CD8-positive, alpha-beta memory T cell (primary cell): ENCODE data around the gene CLEC18C. TPM values are rescaled to one million over a fixed set of nuclear protein-coding genes. Genes with fewer than 3 reads are reported as not detected.
"Not testable (repeated sequence)": the region's sequence is repeated elsewhere in the genome, so short reads cannot be mapped to it uniquely, and the experiment has no call there.

Experiments
- CTCF ChIA-PET: fragments of 350-600 bp; sonication (Branson Sonifier 250); formaldehyde crosslinking; loops from one replicate; lab custom pipeline; 2021; ENCODE audit warnings: antibody characterized with exemption; lab: Charles Lee
- POLR2A ChIA-PET: fragments of 350-600 bp; sonication (Branson Sonifier 250); formaldehyde crosslinking; loops from one replicate; lab custom pipeline; 2021; ENCODE audit warnings: antibody characterized with exemption; lab: Charles Lee
- DNase-seq, 5 donors: peaks; one replicate each; pipeline versions ENCODE4 v3.0.0 to v3.0.0-alpha.2; 2020 to 2022; ENCODE audit warnings: mixed read lengths in 1 of 5
- H3K27ac ChIP-seq: one replicate; pipeline ENCODE4 v1.7.0; 2013; ENCODE audit warnings: low read depth, mild to moderate bottlenecking, low read length, moderate library complexity
- H3K27me3 ChIP-seq: 2 replicates; pipeline ENCODE4 v1.7.0; 2013; ENCODE audit warnings: low read length, mild to moderate bottlenecking; ENCODE audit not compliant: insufficient read depth, poor library complexity, severe bottlenecking
- H3K36me3 ChIP-seq: 2 replicates; pipeline ENCODE4 v1.7.0; 2013; ENCODE audit warnings: mild to moderate bottlenecking, low read length, moderate library complexity; ENCODE audit not compliant: insufficient read depth
- H3K4me1 ChIP-seq: 2 replicates; pipeline ENCODE4 v1.7.0; 2013; ENCODE audit warnings: mild to moderate bottlenecking, low read length, moderate library complexity; ENCODE audit not compliant: insufficient read depth
- H3K4me3 ChIP-seq: 2 replicates; pipeline ENCODE4 v1.7.0; 2013; ENCODE audit warnings: mild to moderate bottlenecking, low read length
- H3K9me3 ChIP-seq: 2 replicates; pipeline ENCODE4 v1.7.0; 2013; ENCODE audit warnings: mild to moderate bottlenecking, low read length
- H3K27ac Mint-ChIP-seq, 8 donors: one replicate each; pipeline ENCODE4 v1.8.0; 2020 to 2021; ENCODE audit warnings: mixed read lengths in 8 of 8, mild to moderate bottlenecking in 6 of 8, inconsistent platforms in 3 of 8, moderate library complexity in 3 of 8
- H3K27me3 Mint-ChIP-seq, 2 donors: one replicate each; pipeline ENCODE4 v1.8.0; 2020 to 2021; ENCODE audit warnings: mixed read lengths in 2 of 2, mild to moderate bottlenecking in 1 of 2, moderate library complexity in 1 of 2
- H3K36me3 Mint-ChIP-seq, 3 donors: one replicate each; pipeline ENCODE4 v1.8.0; 2020 to 2021; ENCODE audit warnings: mixed read lengths in 3 of 3, inconsistent platforms in 1 of 3, mild to moderate bottlenecking in 1 of 3
- H3K4me1 Mint-ChIP-seq, 3 donors: one replicate each; pipeline ENCODE4 v1.8.0; 2020 to 2021; ENCODE audit warnings: mixed read lengths in 3 of 3, inconsistent platforms in 1 of 3, mild to moderate bottlenecking in 1 of 3
- H3K4me3 Mint-ChIP-seq, 7 donors: one replicate each; pipeline ENCODE4 v1.8.0; 2020 to 2021; ENCODE audit warnings: mixed read lengths in 7 of 7, mild to moderate bottlenecking in 6 of 7, moderate library complexity in 4 of 7, inconsistent platforms in 2 of 7
- H3K9me3 Mint-ChIP-seq, 5 donors: one replicate each; pipeline ENCODE4 v1.8.0; 2020 to 2022; ENCODE audit warnings: mixed read lengths in 5 of 5, mild to moderate bottlenecking in 3 of 5, moderate library complexity in 2 of 5, inconsistent platforms in 1 of 5
- polyA plus RNA-seq: library from polyadenylated mRNA; unstranded; fragments of 300-500 nt; fragmentation: Illumina TruSeq; gene quantifications from one replicate; pipeline ENCODE4 v1.2.3, GENCODE V29; 2021
- total RNA-seq, 2 experiments: library from RNA; stranded (reverse); gene quantifications; one replicate each; pipeline ENCODE4 v1.2.3, GENCODE V29; 2021

CLEC18C gene
- total and polyA plus RNA-seq, 3 experiments from 2014 or later, result 0.42 to 0.79 TPM; not detected in 1

DNA sequence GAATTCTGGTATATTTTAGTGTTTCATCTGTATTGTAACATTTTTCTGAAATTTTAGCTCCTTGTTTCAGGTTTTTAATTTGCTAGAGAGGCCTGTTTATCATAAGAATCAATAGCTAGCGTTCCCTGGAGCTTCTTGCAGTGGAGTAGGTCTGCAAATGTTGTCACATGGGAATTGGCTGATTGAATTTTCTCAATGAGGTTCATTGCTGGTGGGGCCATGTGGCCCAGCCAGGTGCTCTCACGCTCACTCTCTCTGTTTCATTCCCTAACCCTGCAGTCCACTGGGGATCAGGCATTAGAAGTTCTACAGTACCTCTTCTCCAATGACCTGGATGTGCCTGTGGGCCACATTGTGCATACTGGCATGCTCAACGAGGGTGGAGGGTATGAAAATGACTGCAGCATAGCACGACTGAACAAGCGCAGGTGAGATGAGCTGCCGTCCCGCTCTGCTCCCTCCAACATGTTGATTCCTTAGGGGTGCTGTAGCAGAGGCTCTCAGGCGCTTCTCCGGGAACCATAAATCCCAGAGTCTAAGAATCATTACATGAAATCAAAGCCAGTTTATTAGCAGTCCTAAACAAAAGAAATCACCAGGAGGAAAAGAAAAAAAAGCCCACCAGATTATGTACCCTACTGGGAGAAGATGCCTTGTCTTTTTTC, 30.2 kb upstream of the CLEC18C start:
- H3K4me1 ChIP-seq, H3K4me3 ChIP-seq, H3K4me1 Mint-ChIP-seq, CTCF ChIA-PET, H3K27me3 Mint-ChIP-seq, H3K4me3 Mint-ChIP-seq, H3K27me3 ChIP-seq, DNase-seq, H3K9me3 Mint-ChIP-seq, POLR2A ChIA-PET, H3K9me3 ChIP-seq, H3K27ac ChIP-seq: not testable (repeated sequence)
- peaks cover 17% of the 10 kb centered on the region for H3K36me3 ChIP-seq
- peaks cover 6 to 70% (median 16%) of the 10 kb centered on the region in 3 donors for H3K36me3 Mint-ChIP-seq
- peak overlapping the region in 3 of 8 donors; percentile 57 to 77 (median 64) for H3K27ac Mint-ChIP-seq

GRCh38 chr16:70147853-70148252, 25.7 kb upstream of the CLEC18C start:
- H3K27me3 ChIP-seq, H3K4me3 ChIP-seq, H3K27me3 Mint-ChIP-seq, H3K27ac Mint-ChIP-seq, H3K27ac ChIP-seq, POLR2A ChIA-PET, H3K4me3 Mint-ChIP-seq, H3K9me3 ChIP-seq, DNase-seq, H3K9me3 Mint-ChIP-seq, CTCF ChIA-PET, H3K4me1 ChIP-seq: not testable (repeated sequence)
- Mint-ChIP-seq H3K36me3 (peaks cover 17 to 68% (median 19%) of the 10 kb centered on the region in 3 donors), H3K4me1 (peaks cover 6 to 10% (median 9%) of the 10 kb centered on the region in 3 donors)
- H3K36me3 ChIP-seq, result peaks cover 31% of the 10 kb centered on the region

DNA sequence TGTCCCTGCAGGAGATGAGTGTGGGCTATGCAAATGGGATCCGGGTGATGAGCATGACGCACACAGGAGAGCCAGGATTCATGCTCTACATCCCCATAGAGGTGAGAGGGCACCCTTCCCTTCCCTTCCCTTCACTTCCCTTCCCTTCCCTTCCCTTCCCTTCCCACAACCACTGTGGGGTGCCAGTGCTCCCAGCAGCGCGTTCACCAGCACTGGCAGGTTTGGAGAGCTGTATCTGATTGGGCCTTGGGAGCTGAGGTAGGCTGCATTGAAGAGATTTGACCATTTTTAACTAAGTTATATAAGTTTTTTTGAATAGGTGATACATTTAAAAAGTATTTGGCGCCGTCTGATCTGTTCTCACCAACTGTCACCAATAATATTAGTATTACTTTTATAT, 25.1 kb upstream of the CLEC18C start:
- H3K9me3 Mint-ChIP-seq, CTCF ChIA-PET, H3K27me3 Mint-ChIP-seq, H3K4me3 ChIP-seq, H3K9me3 ChIP-seq, DNase-seq, H3K27ac ChIP-seq, H3K4me1 ChIP-seq, H3K27me3 ChIP-seq, H3K27ac Mint-ChIP-seq, H3K4me3 Mint-ChIP-seq: not testable (repeated sequence)
- POLR2A ChIA-PET, result interaction anchor here (0.7 kb wide), 1 partner anchor 306 kb away, joined by 5 read pairs; no protein-coding TSS in a partner anchor
- peaks cover 17 to 69% (median 18%) of the 10 kb centered on the region in 3 donors for H3K36me3 Mint-ChIP-seq
- H3K4me1 Mint-ChIP-seq, result peaks cover 6 to 10% (median 9%) of the 10 kb centered on the region in 3 donors
- H3K36me3 ChIP-seq, result peaks cover 31% of the 10 kb centered on the region

GRCh38 chr16:70149296-70149695, 24.3 kb upstream of the CLEC18C start:
- H3K27me3 Mint-ChIP-seq, DNase-seq, H3K4me3 ChIP-seq, H3K4me3 Mint-ChIP-seq, H3K9me3 ChIP-seq, CTCF ChIA-PET, H3K4me1 ChIP-seq, H3K27me3 ChIP-seq, H3K9me3 Mint-ChIP-seq, H3K27ac ChIP-seq: not testable (repeated sequence)
- Mint-ChIP-seq H3K27ac (peak overlapping the region in 1 of 8 donors; percentile 48), H3K4me1 (peaks cover 6 to 10% (median 9%) of the 10 kb centered on the region in 3 donors), H3K36me3 (peaks cover 15 to 71% (median 17%) of the 10 kb centered on the region in 3 donors)
- H3K36me3 ChIP-seq, result peaks cover 32% of the 10 kb centered on the region
- POLR2A ChIA-PET, result interaction anchor here (0.8 kb wide), 1 partner anchor 34 kb away, joined by 6 read pairs; no protein-coding TSS in a partner anchor

DNA sequence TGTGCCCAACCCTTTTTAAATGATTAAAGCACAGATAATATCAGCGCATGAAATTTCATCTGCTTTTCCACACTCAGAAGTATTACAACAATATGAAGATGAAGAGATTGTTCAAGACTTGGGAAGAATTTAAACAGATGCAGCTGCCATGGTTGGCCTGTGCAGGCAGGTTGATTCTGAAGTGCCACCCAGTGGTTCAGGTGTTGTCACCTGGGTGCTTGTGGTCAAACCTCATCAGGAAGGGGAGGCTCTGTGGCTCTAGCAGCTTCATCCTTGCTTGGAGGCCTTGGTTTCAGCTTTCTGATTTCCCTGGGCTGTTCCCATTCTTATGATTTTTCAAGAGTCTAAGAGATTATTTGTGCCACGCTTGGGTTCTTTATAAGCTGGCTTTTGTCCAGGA, 22.2 kb upstream of the CLEC18C start:
- ChIA-PET CTCF (no interaction called here), POLR2A (no interaction called here)
- Histone ChIP-seq H3K27me3 (no peaks in the 10 kb centered on the region), H3K27ac (no peak overlapping the region), H3K9me3 (no peaks in the 10 kb centered on the region), H3K4me1 (no peaks in the 10 kb centered on the region), H3K36me3 (peaks cover 38% of the 10 kb centered on the region), H3K4me3 (no peak overlapping the region)
- Mint-ChIP-seq H3K27ac (peak overlapping the region in 5 of 8 donors; percentile 1 to 83 (median 30)), H3K27me3 (no peaks in the 10 kb centered on the region), H3K4me3 (no peak overlapping the region), H3K9me3 (no peaks in the 10 kb centered on the region), H3K4me1 (peaks cover 6 to 10% (median 9%) of the 10 kb centered on the region in 3 donors), H3K36me3 (peaks cover 15 to 65% (median 21%) of the 10 kb centered on the region in 3 donors)
- DNase-seq, result no peak

- Mint-ChIP-seq H3K4me3 (no peak overlapping the region), H3K27ac (peak overlapping the region in 4 of 8 donors; percentile 29 to 88 (median 38)), H3K9me3 (no peaks in the 10 kb centered on the region), H3K27me3 (no peaks in the 10 kb centered on the region), H3K4me1 (peaks cover 6 to 10% (median 9%) of the 10 kb centered on the region in 3 donors), H3K36me3 (peaks cover 15 to 65% (median 27%) of the 10 kb centered on the region in 3 donors)
- no peak overlapping the region for H3K27ac ChIP-seq
- POLR2A ChIA-PET, result no interaction called here
- H3K27me3 ChIP-seq, result no peaks in the 10 kb centered on the region
- DNase-seq, result no peak
- no peak overlapping the region for H3K4me3 ChIP-seq
- CTCF ChIA-PET, result no interaction called here
- no peaks in the 10 kb centered on the region for H3K9me3 ChIP-seq
- peaks cover 44% of the 10 kb centered on the region for H3K36me3 ChIP-seq
- no peaks in the 10 kb centered on the region for H3K4me1 ChIP-seq
Observed at GRCh38 chr16:70151941-70152509, 21.6 kb upstream of the CLEC18C start.

DNA sequence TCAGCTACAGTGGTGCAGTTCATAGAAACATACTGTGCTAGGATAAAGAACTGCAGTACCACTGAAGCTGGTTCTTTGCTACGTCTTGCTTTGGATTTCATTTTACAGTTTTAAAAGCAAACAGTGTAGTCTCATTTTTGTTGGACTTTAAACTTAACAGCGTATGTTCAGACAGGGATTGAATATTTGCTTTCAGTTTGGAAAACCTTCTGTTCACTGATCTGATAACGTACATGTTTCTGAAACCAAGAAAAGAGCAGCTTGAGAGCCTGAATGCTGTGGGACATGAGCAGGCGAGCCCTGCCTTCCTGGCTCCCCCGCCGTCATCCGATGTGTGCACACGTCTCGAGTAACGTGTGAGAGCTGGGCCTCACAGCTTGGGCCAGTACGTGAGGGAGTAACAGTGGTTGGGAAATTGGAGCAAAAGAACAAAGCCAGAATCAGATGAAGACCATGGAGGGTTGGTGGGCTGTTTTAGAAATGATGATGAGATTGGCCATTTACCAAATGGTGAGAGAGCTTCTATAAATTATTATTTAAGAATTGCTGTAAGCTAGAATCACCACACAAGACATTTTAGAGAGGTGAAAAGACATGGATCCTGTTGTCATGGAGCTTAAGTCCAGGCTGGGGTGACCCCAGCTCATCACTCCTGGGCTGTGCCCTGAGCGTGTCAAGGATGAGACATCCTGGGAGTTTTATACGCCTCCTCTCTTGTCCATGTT, 20.8 kb upstream of the CLEC18C start:
- no peaks in the 10 kb centered on the region for H3K9me3 ChIP-seq
- H3K27me3 ChIP-seq, result no peaks in the 10 kb centered on the region
- H3K4me1 Mint-ChIP-seq, result peaks cover 6 to 10% (median 9%) of the 10 kb centered on the region in 3 donors
- no peak for DNase-seq
- peaks cover 51% of the 10 kb centered on the region for H3K36me3 ChIP-seq
- no peak overlapping the region for H3K27ac ChIP-seq
- H3K36me3 Mint-ChIP-seq, result peaks cover 15 to 62% (median 34%) of the 10 kb centered on the region in 3 donors
- ChIA-PET CTCF (no interaction called here), POLR2A (no interaction called here)
- H3K4me3 Mint-ChIP-seq, result no peak overlapping the region
- peak overlapping the region in 2 of 8 donors; percentile 5 to 23 for H3K27ac Mint-ChIP-seq
- H3K27me3 Mint-ChIP-seq, result no peaks in the 10 kb centered on the region
- H3K9me3 Mint-ChIP-seq, result no peaks in the 10 kb centered on the region
- H3K4me3 ChIP-seq, result no peak overlapping the region
- no peaks in the 10 kb centered on the region for H3K4me1 ChIP-seq

DNA sequence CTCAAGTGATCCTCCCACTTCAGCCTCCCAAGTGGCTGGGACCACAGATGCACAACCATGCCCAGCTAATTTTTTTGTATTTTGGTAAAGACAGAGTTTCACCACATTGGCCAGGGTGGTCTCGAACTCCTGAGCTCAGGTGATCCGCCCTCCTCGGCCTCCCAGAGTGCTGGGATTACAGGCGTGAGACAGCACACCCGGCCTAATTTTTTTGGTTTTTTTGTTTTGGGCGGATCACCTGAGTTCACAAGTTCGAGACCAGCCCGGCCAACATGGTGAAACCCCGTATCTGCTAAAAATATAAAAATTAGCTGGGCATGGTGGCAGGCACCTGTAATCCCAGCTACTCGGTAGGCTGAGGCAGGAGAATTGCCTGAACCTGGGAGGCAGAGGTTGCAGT, 18.9 kb upstream of the CLEC18C start:
- H3K36me3 Mint-ChIP-seq, result peaks cover 15 to 45% (median 34%) of the 10 kb centered on the region in 3 donors
- CTCF ChIA-PET, result not testable (repeated sequence)

More for the DNA sequence above, 18.9 kb upstream of the CLEC18C start:
- H3K4me1 Mint-ChIP-seq, result peaks cover 6 to 10% (median 9%) of the 10 kb centered on the region in 3 donors
- H3K27ac Mint-ChIP-seq, DNase-seq, H3K27me3 ChIP-seq, H3K4me1 ChIP-seq, H3K27ac ChIP-seq, H3K9me3 Mint-ChIP-seq, H3K27me3 Mint-ChIP-seq, H3K4me3 ChIP-seq, H3K9me3 ChIP-seq, H3K4me3 Mint-ChIP-seq, POLR2A ChIA-PET: not testable (repeated sequence)
- peaks cover 68% of the 10 kb centered on the region for H3K36me3 ChIP-seq
